Measurements from ENCODE around the gene DLG2. TPM values are rescaled to one million over a fixed set of nuclear protein-coding genes. Genes with fewer than 3 reads are reported as not detected.

The DLG2 gene
- total and polyA plus RNA-seq, 2 of the 4 experiments (the other 2 are of a cell fraction) = 0.31 to 0.36 TPM

DNA sequence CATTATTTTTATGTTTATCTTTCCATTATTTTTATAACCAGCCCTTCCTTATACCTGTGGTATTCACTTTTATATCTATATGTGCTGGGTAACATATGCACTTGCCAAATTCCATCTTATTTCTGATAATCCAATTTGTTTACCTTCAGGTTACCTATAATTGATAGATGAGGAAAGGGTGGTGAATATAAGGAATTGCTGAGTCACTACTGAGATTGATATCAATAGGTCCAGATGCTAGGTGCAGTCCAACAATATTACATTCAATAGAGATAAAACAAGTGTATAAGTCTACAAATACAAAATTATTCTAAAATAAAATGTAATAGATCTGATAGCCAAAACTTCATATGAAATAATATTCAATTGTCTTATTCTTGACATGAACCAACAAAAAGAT is 1582.0 kb downstream of the DLG2 start:
- no peaks in the 10 kb centered on the region for H3K36me3 ChIP-seq (ENCODE audit: control insufficient read depth, insufficient read depth, low read length)
- ATAC-seq (ENCODE audit: low read depth) (no peak), DNase-seq (no peak)
- no peak overlapping the region for H2AK5ac ChIP-seq (ENCODE audit: low read depth, low read length)
- no peak overlapping the region for H2AK9ac ChIP-seq (replicated peaks; ENCODE audit: low read depth, low read length, poor library complexity)
- no peak overlapping the region for H3K4me2 ChIP-seq (ENCODE audit: low read depth, low read length)
- in situ Hi-C loops (cut with MboI; ENCODE audit: low sequenced_read_pairs) (no loop called here), intact Hi-C loops (cut with micrococcal nuclease) (no loop called here), dilution Hi-C loops (cut with HindIII; ENCODE audit: low sequenced_read_pairs, unreplicated experiment) (no loop called here)
- no peak overlapping the region for H3K27ac ChIP-seq (ENCODE audit: insufficient read depth, low read length)
- H2BK20ac ChIP-seq (ENCODE audit: low read depth, low read length) = no peak overlapping the region
- no peaks in the 10 kb centered on the region for H3K9me1 ChIP-seq (ENCODE audit: insufficient read depth, low read length)
- H3K79me1 ChIP-seq (ENCODE audit: low read depth in 1 of 2, low read length in 2 of 2) = no peaks in the 10 kb centered on the region
- H2BK120ac ChIP-seq (ENCODE audit: low read depth, low read length) = no peak overlapping the region
- no peak overlapping the region for H3K23ac ChIP-seq (ENCODE audit: low read depth, low read length)
- no peak overlapping the region for H4K91ac ChIP-seq (ENCODE audit: insufficient read depth, low read depth, low read length)
- no peak overlapping the region for H3K9ac ChIP-seq (ENCODE audit: low read depth, low read length)
- POLR2A ChIA-PET (ENCODE audit: unreplicated experiment) = no interaction called here
- no peaks in the 10 kb centered on the region for H4K20me1 ChIP-seq (ENCODE audit: insufficient read depth, low read length)
- H3K4ac ChIP-seq (ENCODE audit: low read depth, low read length) = no peak overlapping the region
- H4K5ac ChIP-seq (ENCODE audit: low read depth, low read length) = no peak overlapping the region
- H3K56ac ChIP-seq (ENCODE audit: extremely low read depth, insufficient read depth, low read length) = no peak overlapping the region
- CTCF ChIA-PET = interaction anchor here (0.6 kb wide), 1 partner anchor 521 kb away, joined by 3 read pairs; no protein-coding TSS in a partner anchor
- no peak overlapping the region for H2AFZ ChIP-seq (replicated peaks; ENCODE audit: low read length, poor library complexity)
- H3K14ac ChIP-seq (replicated peaks; ENCODE audit: low read depth, low read length) = no peak overlapping the region
- no peak overlapping the region for H3K18ac ChIP-seq (ENCODE audit: low read depth, low read length)
- H3K9me3 ChIP-seq (ENCODE audit: control insufficient read depth, insufficient read depth, low read length) = 0 out of 2 replicates have a peak, but pooled peaks cover 1% of the 10 kb centered on the region
- BruUV-seq (replicated peaks) = no TSS peak
- H3K4me3 ChIP-seq (ENCODE audit: insufficient read depth, low read depth, low read length) = no peak overlapping the region
- H3K27me3 ChIP-seq (ENCODE audit: control insufficient read depth, insufficient read depth, low read length) = no peaks in the 10 kb centered on the region
- H2BK5ac ChIP-seq (ENCODE audit: low read depth, low read length, poor library complexity, severe bottlenecking) = no peak overlapping the region
- no peaks in the 10 kb centered on the region for H3K4me1 ChIP-seq (ENCODE audit: control insufficient read depth, insufficient read depth, low read length)
- no peak overlapping the region for H2BK15ac ChIP-seq (ENCODE audit: low read depth, low read length)
- TF ChIP-seq POLR2A (IDR thresholded peaks at IDR 0.05; ENCODE audit: low read depth, low read length) (no peak), NFE2L2 (IDR thresholded peaks at IDR 0.05; ENCODE audit: low read depth, low read length) (peak; percentile 60)
- H4K8ac ChIP-seq (ENCODE audit: low read depth in 2 of 2, low read length in 2 of 2) = no peak overlapping the region

Data from IMR-90 (cell line).